HG03045 (cell line): ENCODE data around the gene SRGAP3.

Experiments used
- ATAC-seq: cut with Tn5 transposase; IDR thresholded peaks from one replicate; pipeline ENCODE4 v1.9.1; 2021; ENCODE audit warnings: mild to moderate bottlenecking, moderate library complexity; ENCODE audit not compliant: unreplicated experiment

The SRGAP3 gene

DNA sequence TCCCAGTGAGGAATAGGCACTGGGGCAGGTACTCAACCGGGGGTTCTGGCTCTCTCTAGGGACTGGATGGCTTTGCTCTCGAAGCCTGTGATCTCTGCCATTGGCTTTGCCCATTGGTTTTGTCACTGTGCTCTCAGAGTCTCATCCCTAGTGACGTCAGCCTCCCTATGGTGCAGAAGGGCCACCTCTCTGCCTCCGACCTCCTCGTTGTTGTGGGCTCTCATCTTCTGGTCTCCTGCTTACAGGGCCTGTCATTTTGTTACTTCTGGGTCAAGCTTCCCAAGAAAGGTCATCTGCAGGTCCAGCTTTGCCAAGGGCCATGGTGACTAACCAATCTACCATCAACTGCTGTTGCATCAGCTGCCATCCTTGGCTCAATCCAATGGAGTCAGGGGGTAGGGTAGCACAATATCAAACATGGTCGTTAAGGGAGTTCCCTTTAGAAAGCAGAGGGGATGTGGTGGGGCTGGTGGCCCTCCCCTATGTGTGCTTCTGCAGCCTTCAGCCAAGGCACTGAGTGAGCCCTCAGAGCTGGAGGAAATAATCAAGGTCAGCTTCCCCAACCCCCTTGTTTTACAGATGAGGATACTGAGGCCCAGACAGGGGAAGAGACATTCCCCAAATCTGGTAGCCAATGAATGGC lies 272.8 kb downstream of the SRGAP3 start:
- ATAC-seq: no peak

- no peak for ATAC-seq
Measured at GRCh38 chr3:8975081-8976020, 274.1 kb downstream of the SRGAP3 start.

DNA sequence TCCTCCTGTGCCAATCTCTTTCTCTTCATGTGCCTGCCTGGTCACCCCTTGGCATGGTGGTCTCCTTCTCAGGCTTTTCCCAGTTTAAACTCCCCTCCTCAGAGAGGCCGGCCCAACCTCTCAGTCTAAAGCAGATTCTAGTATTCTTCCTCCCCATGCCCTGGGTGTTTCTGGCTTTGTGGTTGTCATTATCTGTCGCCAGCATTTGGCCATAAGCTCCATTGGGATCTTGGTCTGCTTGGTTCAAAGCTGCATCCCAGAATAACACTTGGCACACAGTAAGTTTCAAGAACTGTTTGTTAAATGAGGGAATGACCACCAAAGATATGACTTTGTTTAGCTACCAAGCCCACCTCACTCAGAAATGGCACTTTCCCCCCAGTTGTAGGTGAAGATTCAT lies 275.0 kb downstream of the SRGAP3 start:
- ATAC-seq: no peak

DNA sequence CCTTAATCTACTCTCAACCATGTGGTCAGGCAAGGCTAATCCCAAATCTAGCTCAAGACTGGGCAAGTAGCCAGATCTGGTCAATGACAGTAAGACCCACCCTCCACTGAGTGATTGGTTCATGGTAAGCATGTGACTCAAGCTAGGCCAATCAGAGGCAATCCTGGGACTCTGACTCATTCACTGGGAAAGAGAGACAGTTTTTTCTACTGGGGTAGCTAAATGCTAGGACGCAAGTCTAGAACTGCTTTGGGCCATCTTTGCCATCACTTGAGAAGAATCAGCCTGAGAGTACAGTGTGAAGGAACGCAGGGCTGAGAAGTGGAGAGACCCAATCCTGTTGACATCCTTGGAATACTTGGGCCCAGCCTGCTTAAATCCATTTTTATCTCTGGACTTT lies 276.8 kb downstream of the SRGAP3 start:
- no peak for ATAC-seq

DNA sequence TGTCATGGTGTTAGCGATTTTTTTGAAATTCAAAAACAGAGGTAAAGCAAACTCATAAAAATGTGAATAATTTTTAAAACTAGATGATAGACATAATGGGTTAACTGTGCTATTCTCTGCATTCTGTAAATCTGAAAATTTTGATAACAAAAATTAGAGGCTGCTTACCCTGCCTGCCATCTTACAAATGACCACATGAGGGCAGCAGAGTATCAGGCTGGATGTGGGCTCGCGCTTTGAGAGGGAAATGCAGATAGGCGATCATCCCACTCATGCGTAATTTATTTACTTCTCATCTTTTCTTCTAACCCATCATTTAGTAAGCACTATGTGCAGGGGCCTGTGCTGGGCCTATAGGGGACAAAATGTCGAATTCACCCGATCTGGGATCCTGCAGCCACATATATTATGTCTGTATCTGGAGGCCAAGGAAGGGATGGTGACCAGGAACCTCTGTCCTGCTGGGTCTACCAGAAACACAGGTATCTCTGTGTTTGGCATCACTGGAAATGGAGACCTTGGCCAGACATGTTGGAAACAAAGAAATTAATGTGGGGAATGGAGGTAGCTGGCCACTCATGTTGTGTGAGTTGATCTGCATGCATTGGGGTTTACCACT lies 278.4 kb downstream of the SRGAP3 start:
- no peak for ATAC-seq

DNA sequence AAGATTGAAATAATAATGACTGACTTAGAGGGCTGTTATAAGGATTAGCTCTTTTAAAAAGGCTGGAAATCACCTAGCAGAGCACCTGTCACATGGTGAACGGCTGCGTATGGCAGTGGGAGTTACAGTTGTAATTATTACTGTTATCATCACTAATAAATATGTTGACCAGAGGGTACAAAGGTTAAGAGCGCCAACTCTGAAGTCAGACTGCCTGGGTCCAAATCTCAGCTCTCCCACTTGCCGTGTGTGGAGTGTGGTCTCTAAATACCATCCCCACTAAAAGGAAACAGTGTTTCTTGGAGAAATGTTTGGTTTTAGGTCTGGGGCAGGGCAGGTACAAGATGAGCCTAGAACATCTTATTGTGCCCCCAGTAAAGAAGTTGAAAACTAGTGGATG lies 280.2 kb downstream of the SRGAP3 start:
- no peak for ATAC-seq

DNA sequence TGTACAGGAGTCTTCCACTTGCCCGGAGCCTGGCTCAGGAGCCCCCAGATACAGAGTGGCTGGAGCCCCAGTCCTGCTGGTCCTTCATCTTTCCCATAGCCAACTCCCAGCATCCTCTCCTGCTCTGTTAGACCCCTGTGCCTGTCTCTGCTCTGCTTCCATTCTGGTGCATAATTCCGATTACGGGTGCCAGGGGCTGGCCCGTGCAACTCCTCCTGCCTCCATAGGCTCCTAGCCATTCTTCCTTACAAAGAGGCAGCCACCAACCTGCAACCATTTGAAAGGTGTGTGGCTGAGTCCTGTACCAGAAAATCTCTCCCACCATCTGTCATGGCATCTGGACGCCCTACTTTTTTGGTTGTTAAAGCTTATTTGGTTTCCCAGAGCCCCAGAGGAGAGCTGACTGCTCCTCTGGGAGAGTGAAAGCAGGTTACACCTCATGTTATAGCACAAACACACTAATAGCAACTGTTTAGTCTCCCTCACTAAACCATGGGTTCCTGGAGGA lies 281.0 kb downstream of the SRGAP3 start:
- ATAC-seq: no peak

DNA sequence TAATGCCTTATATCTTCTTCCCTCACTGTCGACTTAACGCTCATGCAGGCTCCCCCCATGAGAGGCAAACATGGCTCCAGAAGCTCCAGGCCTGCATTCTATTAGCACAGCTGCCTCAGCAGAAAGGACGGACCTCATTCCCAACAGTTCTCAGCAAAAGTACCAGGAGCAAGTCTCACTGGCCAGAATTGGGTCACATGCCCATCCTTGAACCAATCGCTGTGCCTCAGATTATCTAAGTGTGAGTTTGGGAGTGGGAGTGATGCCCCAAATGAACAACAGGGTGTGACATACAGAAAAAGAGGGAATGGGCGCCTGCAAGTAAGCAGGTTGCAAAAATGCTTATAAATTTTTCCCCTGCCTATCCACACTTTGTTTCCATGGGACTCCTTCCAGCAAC lies 281.9 kb downstream of the SRGAP3 start:
- ATAC-seq: no peak

DNA sequence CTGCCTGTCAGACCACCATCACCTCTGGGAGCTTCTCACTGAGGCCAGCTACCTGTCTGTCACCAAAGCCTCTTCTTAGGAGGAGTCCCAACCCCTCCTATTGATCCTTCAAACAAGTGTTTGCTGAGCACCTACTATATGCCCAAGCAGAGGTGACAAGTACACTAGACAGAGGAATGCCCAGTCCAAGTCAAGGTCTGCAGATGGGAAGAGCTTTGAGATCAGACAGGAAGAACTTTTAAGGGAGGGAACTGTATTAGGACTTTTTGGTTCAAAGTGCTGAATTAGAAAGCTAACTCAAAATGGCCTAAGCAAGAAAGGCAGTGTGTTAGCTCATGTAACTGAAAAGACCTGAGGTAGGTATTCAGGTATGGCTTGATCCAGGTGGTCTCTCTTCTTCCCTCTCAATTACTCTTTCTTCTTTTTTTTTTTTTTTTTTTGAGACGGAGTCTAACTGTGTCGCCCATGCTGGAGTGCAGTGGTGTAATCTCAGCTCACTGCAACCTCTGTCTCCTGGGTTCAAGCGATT lies 282.6 kb downstream of the SRGAP3 start:
- ATAC-seq: no peak

DNA sequence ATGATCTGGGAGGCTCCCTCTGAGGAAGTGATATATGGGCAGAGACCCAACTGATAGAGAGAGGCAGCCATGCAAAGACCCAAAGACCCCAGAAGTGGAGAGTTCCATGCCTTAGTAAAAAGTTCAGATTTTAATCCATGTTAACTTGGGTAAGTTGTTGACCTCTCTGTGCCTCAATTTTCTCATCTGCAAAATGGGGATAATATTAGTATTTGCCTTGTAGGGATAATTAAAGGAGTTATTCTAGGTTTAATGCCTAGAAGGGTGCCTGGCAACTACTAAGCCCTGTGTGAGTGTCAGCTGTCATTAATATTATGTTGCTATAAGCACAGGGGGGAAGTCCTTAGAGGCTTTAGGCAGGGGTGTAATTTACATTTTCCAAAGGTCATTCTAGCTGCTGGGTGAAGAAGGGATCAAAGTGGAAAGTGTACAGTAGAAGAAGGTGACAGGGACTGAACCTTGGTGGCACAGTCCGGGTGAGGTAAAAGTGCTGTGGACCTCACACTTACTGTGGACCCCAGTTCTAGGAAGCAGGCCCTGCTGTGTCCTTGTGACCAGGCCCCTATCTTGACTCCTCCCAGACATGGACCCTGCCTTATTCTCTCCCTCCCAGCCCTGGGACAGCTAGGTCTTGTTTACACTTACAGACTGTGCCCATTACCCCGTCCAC lies 283.2 kb downstream of the SRGAP3 start:
- no peak for ATAC-seq

DNA sequence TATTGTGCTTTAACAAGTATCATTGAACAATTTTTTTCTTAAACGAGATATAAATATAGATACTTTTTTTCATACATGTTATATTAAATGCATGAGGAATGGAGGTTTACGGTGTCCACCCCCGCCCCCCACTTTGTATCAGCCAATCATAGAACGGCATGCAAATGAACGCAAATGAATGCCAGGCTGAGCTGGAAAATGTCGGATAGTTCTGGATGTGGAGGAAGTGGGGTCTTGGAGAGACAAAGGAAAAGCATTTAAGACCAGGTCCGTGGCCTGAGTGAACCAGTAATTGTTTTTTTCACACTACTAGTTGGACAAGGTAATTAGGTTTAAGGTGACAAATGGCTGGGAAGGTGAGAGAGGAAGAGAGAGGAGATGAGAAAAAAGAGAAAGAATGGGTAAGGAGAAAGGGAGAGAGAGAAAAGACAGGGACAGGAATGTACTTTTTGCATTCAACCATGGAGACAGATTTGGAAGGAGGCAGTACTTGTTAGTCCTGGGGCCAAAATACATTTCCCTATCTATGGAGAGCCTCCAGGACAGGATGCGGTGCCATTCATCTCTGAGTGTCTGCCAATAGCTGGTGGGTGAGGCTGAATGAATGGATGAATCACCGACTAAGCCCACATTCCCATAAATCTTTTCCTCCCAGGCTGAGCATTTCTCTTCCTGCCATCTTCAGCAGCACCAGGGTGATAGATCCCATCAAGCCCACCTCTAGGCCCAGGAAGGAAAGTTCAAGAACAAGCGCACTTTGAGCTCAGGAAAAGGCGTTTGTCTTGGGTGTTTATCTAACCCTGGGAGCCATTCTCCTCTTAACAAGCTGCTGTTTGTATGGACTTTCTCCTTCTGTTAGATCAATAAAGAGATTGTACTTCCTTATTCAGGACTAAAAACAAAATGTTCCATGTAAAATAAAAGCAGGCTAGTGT lies 284.7 kb downstream of the SRGAP3 start:
- ATAC-seq: no peak

DNA sequence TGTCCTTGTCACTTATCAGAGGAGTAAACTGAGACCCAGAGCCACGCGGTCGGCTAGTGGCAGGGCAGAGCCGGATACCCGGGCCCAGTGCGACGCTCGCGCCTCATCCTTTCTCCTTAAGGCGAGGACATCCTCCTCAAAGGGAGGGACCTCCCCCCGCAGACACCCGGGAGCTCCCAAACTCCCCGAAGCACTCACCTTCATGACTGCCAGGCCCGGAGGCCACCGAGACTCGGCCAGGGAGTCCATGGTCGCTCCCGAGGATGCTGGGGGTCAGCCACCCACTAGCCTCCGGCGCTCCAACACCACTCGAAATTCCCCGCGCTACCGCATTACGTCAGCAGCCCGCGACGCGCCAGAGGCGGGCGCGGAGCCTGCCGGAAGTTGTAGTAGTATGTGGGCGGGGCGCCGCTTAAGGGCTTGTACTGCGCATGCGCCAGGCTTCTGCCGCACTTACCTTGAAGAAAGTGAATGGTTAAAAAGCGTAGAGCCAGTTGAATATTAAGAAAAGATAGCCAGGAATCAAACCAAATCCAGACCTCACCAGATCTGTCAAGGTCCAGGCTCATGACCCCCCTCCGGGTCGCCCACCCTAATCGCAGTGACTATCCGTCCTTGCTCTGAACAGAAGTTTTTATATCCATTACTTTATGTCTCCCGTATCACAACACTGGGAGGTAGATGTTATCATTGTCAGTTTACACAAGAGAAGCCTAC lies 286.2 kb downstream of the SRGAP3 start, which contains the start of gene RAD18:
RAD18 (minus strand) TSS at position 336 of the 717 bp plus-strand sequence; CDS start at position 249, 87 bp downstream.
- peak; percentile 95 for ATAC-seq

DNA sequence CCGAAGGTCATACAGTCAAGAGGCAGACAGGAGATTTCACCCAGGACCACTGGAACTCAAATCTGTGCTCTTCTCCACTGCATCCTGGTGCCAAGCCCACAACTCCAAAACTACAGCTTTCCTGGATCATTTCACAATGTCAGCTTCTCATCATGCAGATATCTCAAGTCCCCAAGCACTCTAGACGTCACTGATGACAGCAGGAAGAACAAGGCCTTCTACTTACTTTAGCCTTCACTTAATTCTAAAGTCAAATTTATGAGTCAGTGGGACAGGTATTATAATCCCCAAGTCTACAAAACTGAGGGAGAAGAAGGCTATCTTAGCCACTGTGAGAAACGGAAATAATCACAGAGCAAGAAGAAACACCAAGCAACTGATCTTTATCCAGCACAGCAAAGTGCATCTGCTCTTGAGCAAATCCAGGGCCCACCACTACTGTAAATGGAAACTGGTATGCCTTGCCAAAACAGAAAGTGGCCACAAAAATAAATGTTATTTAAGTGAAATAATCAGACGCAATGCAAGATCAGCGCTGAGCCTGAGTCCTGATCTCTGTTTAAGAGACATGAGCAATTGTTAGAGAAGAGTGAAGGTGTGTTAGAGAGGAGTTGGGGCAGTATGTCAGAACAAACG lies 287.1 kb downstream of the SRGAP3 start:
- peak; percentile 2 for ATAC-seq

- ATAC-seq: no peak
Measured at GRCh38 chr3:8959668-8960067, 289.8 kb downstream of the SRGAP3 start.

DNA sequence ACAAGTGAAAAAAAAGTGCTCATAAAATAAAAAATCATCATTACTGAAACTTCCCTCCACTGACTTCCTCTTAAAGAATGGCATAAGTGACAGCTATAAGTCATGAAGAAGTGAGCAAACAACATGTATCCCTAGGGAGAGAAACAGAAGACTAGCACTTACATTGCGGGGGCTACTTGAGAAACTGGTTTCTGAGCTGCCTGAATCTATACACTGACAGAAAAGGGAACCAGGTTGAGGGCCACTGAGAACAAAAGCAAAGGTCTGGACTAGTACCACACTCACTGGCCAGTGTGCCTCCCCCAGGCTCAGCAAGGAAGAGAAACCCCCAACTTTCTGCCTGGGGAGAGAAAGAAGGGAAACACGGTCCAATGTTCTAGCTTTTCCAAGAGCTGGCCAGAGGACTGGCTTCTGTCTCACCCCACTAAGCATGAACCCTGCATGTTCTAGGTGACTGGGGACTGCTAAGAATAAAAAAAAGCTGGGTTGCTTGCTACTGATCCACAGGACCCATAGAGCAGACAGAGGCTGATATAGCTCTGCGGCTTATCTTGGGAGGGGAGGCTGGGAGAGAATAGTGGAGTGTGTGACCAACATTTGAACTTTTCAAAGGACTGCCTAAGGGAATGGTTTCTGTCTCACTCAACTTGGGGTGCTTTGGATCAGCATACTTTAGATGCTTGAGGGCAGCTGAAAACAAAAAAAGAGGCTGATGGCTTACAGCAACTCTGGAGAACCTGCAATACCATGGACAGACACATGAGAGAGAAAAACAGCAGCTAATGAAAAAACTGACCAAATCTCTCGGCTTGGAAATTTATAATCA lies 294.3 kb downstream of the SRGAP3 start:
- peak; percentile 74 for ATAC-seq

DNA sequence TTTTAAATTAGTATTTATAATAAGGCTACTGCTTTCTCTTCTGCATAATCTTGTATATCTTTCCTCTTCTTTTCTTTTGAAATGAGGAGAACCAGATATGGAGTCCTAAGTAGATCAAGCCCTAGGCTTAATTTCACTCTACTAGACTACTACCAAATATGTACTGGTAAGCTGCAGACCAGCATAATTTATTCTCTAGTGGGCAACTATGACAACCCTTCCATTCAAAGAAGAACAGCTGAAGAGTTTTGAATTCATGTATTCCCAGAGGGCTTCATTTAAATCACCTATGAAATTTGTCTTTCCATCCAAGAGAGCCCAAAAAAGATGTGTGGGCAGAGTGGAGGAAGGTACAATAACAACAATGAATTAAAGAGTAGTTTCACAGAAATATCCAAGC lies 296.1 kb downstream of the SRGAP3 start:
- ATAC-seq: no peak

- no peak for ATAC-seq
Measured at GRCh38 chr3:8952130-8952529, 297.3 kb downstream of the SRGAP3 start.
